HCT116 (cell line): ENCODE results near the gene RGS12. TPM values are rescaled to one million over a fixed set of nuclear protein-coding genes. Genes with fewer than 3 reads are reported as not detected.

Experiments
- ATAC-seq: fragments of 200-7000 bp; cut with Tn5 transposase; 2 replicates; pipeline ENCODE4 v1.9.1; 2020; ENCODE audit warnings: mild to moderate bottlenecking, moderate library complexity
- BruUV-seq: library from RNA; stranded (reverse); fragments of 400-500 nt; replicated peaks from 2 replicates; lab custom pipeline; 2021; lab: Mats Ljungman, UMichigan
- CTCF ChIA-PET: fragments of 300-600 bp; sonication (Branson Sonifier 250); formaldehyde crosslinking; loops from one replicate; lab custom pipeline; 2021; ENCODE audit warnings: antibody characterized with exemption; lab: Charles Lee
- POLR2A ChIA-PET: fragments of 300-600, 350-600 bp; sonication (Branson Sonifier 250); formaldehyde crosslinking; loops from one replicate; lab custom pipeline; 2021; ENCODE audit warnings: antibody characterized with exemption; lab: Charles Lee
- RAD21 ChIA-PET, 2 experiments: fragments of 300-600 bp; sonication (Branson Sonifier 250); formaldehyde crosslinking; loops; one replicate each; lab custom pipeline; 2023; ENCODE audit warnings: low total read pairs in 2 of 2; ENCODE audit not compliant: uncharacterized antibody in 2 of 2, unreplicated experiment in 2 of 2, low non-redundant PET in 1 of 2; lab: Charles Lee
- DNase-seq: peaks from one replicate; pipeline ENCODE4 v3.0.0-alpha.2; 2010; ENCODE audit warnings: low read depth, low spot score
- H2AFZ ChIP-seq: fragments of 200-600 bp; shearing (Covaris generic), sonication (generic); 2 replicates; pipeline ENCODE4 v1.6.1; 2017; ENCODE audit warnings: low read depth, mixed run types, mixed read lengths, antibody characterized with exemption, low read length; ENCODE audit not compliant: poor library complexity, severe bottlenecking
- H3K27ac ChIP-seq: 2 replicates; pipeline ENCODE4 v1.5.1; 2012; ENCODE audit warnings: low read depth, low read length
- H3K27me3 ChIP-seq: fragments of 200-600 bp; sonication (generic); 2 replicates; pipeline ENCODE4 v1.6.1; 2016; ENCODE audit warnings: mixed run types, low read length, mixed read lengths; ENCODE audit not compliant: insufficient read depth
- H3K36me3 ChIP-seq, 2 experiments: fragments of 200-500 bp in 1 of 2; fragments of 200-600 bp in 1 of 2; sonication (Bioruptor generic) in 1 of 2; sonication (generic) in 1 of 2; 2 replicates each; pipeline versions ENCODE4 v1.5.1 to v1.6.1; 2014 to 2016; ENCODE audit warnings: low read length in 2 of 2, inconsistent platforms in 1 of 2, mixed read lengths in 1 of 2, mixed run types in 1 of 2; ENCODE audit not compliant: insufficient read depth in 2 of 2, control insufficient read depth in 1 of 2
- H3K4me1 ChIP-seq, 2 experiments: fragments of 200-600 bp in 1 of 2; sonication (generic) in 1 of 2; 2 replicates each; pipeline versions ENCODE4 v1.5.1 to v1.6.1; 2012 to 2017; ENCODE audit warnings: low read length in 2 of 2, inconsistent platforms in 1 of 2, mild to moderate bottlenecking in 1 of 2, mixed read lengths in 1 of 2, mixed run types in 1 of 2, moderate library complexity in 1 of 2; ENCODE audit not compliant: insufficient read depth in 2 of 2, control insufficient read depth in 1 of 2
- H3K4me2 ChIP-seq: fragments of 200-600 bp; sonication (generic); 2 replicates; pipeline ENCODE4 v1.6.1; 2017; ENCODE audit warnings: mixed run types, low read length, mixed read lengths
- H3K4me3 ChIP-seq, 2 experiments: fragments of 200-600 bp in 1 of 2; sonication (generic) in 1 of 2; replicated peaks in 1 of 2; 2 replicates each; pipeline ENCODE4 v1.5.1; 2011 to 2016; ENCODE audit warnings: low read length in 2 of 2, control low read depth in 1 of 2, low read depth in 1 of 2, mild to moderate bottlenecking in 1 of 2, mixed read lengths in 1 of 2, mixed run types in 1 of 2
- H3K79me2 ChIP-seq: fragments of 200-600 bp; sonication (generic); 2 replicates; pipeline ENCODE4 v1.6.1; 2017; ENCODE audit warnings: mild to moderate bottlenecking, mixed run types, low read length, moderate library complexity, mixed read lengths; ENCODE audit not compliant: insufficient read depth
- H3K9ac ChIP-seq: fragments of 200-600 bp; sonication (generic); 2 replicates; pipeline ENCODE4 v1.6.1; 2016; ENCODE audit warnings: low read length, mixed read lengths
- H3K9me2 ChIP-seq: fragments of 200-600 bp; sonication (generic), shearing (Covaris generic); 2 replicates; pipeline ENCODE4 v1.6.1; 2017; ENCODE audit warnings: mixed run types, mild to moderate bottlenecking, moderate library complexity; ENCODE audit not compliant: insufficient read depth
- H3K9me3 ChIP-seq, 2 experiments: fragments of 200-500 bp in 1 of 2; fragments of 200-600 bp in 1 of 2; sonication (Bioruptor generic) in 1 of 2; sonication (generic) in 1 of 2; 2 replicates each; pipeline ENCODE4 v1.6.1; 2014 to 2017; ENCODE audit warnings: low read length in 2 of 2, mixed read lengths in 2 of 2, inconsistent platforms in 1 of 2, low read depth in 1 of 2, mild to moderate bottlenecking in 1 of 2, mixed run types in 1 of 2, moderate library complexity in 1 of 2; ENCODE audit not compliant: control insufficient read depth in 1 of 2, insufficient read depth in 1 of 2
- H4K20me1 ChIP-seq: fragments of 200-600 bp; sonication (generic), shearing (Covaris generic); 2 replicates; pipeline ENCODE4 v1.6.1; 2017; ENCODE audit warnings: mixed run types, mild to moderate bottlenecking, moderate library complexity; ENCODE audit not compliant: insufficient read depth
- CBX3 ChIP-seq: IDR thresholded peaks from 2 replicates; pipeline ENCODE4 v1.6.1; 2012; ENCODE audit warnings: low read depth
- EGR1 ChIP-seq: IDR thresholded peaks from 2 replicates; pipeline ENCODE4 v1.6.1; 2012; ENCODE audit warnings: low read depth
- EZH2 ChIP-seq: fragments of 200-600 bp; sonication (generic); IDR thresholded peaks from 2 replicates; pipeline ENCODE4 v1.6.1; 2017; ENCODE audit warnings: antibody characterized with exemption, mixed run types
- EZH2phosphoT487 ChIP-seq: fragments of 200-600 bp; IDR thresholded peaks from 2 replicates; pipeline ENCODE4 v1.6.1; 2018; ENCODE audit warnings: antibody characterized with exemption, borderline replicate concordance
- JUND ChIP-seq: IDR thresholded peaks from 2 replicates; pipeline ENCODE4 v1.6.1; 2012
- POLR2AphosphoS5 ChIP-seq: IDR thresholded peaks from 2 replicates; pipeline ENCODE4 v1.6.1; 2011; ENCODE audit warnings: mild to moderate bottlenecking, low read depth, low read length, moderate library complexity
- RAD21 ChIP-seq: IDR thresholded peaks from 2 replicates; pipeline ENCODE4 v1.6.1; 2012; ENCODE audit warnings: low read depth, mild to moderate bottlenecking
- TCF7L2 ChIP-seq: IDR thresholded peaks from 2 replicates; pipeline ENCODE4 v1.7.0; 2011; ENCODE audit warnings: borderline replicate concordance, inconsistent platforms; ENCODE audit not compliant: insufficient read depth, insufficient read length; ENCODE audit errors: extremely low read depth
- YY1 ChIP-seq: IDR thresholded peaks from 2 replicates; pipeline ENCODE4 v1.6.1; 2011; ENCODE audit warnings: low read length, low read depth, moderate library complexity, mild to moderate bottlenecking; ENCODE audit not compliant: insufficient replicate concordance; ENCODE audit errors: extremely low read depth
- intact Hi-C: fragments of 100-400 bp; cut with micrococcal nuclease; formaldehyde crosslinking; loops from 2 replicates; pipeline ENCODE4 v1.10.0; 2022
- total RNA-seq: library from RNA; stranded (reverse); gene quantifications from one replicate; pipeline ENCODE4 v1.2.1, GENCODE V29; 2021; ENCODE audit not compliant: unreplicated experiment
- TF ChIP-seq, protein P1 (sequence below): IDR thresholded peaks from 2 replicates; pipeline ENCODE4 v1.6.1; 2012
- TF ChIP-seq, protein P2 (sequence below), 3 experiments: fragments of 200-600 bp in 1 of 3; sonication (generic) in 1 of 3; IDR thresholded peaks in 2 of 3; conservative IDR thresholded peaks in 1 of 3; 2 replicates each; pipeline ENCODE4 v1.5.1; 2012 to 2017; ENCODE audit warnings: low read depth in 2 of 3, low read length in 2 of 3, antibody characterized with exemption in 1 of 3, borderline replicate concordance in 1 of 3, control low read depth in 1 of 3, mild to moderate bottlenecking in 1 of 3, mixed read lengths in 1 of 3, mixed run types in 1 of 3, moderate library complexity in 1 of 3; ENCODE audit not compliant: insufficient read depth in 1 of 3

The RGS12 gene
- total RNA-seq, 1 experiment from 2014 or later = 22.2 TPM

DNA sequence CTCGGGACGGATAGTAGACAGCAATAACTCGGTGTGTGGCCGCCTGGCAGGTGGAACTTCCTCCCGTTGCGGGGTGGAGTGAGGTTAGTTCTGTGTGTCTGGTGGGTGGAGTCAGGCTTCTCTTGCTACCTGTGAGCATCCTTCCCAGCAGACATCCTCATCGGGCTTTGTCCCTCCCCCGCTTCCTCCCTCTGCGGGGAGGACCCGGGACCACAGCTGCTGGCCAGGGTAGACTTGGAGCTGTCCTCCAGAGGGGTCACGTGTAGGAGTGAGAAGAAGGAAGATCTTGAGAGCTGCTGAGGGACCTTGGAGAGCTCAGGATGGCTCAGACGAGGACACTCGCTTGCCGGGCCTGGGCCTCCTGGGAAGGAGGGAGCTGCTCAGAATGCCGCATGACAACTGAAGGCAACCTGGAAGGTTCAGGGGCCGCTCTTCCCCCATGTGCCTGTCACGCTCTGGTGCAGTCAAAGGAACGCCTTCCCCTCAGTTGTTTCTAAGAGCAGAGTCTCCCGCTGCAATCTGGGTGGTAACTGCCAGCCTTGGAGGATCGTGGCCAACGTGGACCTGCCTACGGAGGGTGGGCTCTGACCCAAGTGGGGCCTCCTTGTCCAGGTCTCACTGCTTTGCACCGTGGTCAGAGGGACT is 49.6 kb upstream of the RGS12 start:
- H3K4me1 ChIP-seq = no peaks in the 10 kb centered on the region
- ATAC-seq (no peak), DNase-seq (no peak)
- no peak overlapping the region for H2AFZ ChIP-seq
- BruUV-seq = no TSS peak
- CTCF ChIA-PET = no interaction called here
- no peak overlapping the region for H3K27ac ChIP-seq
- POLR2A ChIA-PET = no interaction called here
- H3K9me3 ChIP-seq = no peaks in the 10 kb centered on the region
- H3K36me3 ChIP-seq = no peaks in the 10 kb centered on the region
- H3K9me2 ChIP-seq = no peaks in the 10 kb centered on the region
- H3K4me2 ChIP-seq = no peak overlapping the region
- intact Hi-C loops = no loop called here
- no peak for TF ChIP-seq CBX3
- TF ChIP-seq YY1 = no peak
- no peak for TF ChIP-seq RAD21
- TF ChIP-seq EGR1 = no peak
- no peak for TF ChIP-seq EZH2
- TF ChIP-seq TCF7L2 = no peak
- no peak for TF ChIP-seq EZH2phosphoT487
- no peak for TF ChIP-seq JUND
- no peak for TF ChIP-seq POLR2AphosphoS5
- TF ChIP-seq, protein P1, sequence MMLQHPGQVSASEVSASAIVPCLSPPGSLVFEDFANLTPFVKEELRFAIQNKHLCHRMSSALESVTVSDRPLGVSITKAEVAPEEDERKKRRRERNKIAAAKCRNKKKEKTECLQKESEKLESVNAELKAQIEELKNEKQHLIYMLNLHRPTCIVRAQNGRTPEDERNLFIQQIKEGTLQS = no peak
- TF ChIP-seq, protein P2, sequence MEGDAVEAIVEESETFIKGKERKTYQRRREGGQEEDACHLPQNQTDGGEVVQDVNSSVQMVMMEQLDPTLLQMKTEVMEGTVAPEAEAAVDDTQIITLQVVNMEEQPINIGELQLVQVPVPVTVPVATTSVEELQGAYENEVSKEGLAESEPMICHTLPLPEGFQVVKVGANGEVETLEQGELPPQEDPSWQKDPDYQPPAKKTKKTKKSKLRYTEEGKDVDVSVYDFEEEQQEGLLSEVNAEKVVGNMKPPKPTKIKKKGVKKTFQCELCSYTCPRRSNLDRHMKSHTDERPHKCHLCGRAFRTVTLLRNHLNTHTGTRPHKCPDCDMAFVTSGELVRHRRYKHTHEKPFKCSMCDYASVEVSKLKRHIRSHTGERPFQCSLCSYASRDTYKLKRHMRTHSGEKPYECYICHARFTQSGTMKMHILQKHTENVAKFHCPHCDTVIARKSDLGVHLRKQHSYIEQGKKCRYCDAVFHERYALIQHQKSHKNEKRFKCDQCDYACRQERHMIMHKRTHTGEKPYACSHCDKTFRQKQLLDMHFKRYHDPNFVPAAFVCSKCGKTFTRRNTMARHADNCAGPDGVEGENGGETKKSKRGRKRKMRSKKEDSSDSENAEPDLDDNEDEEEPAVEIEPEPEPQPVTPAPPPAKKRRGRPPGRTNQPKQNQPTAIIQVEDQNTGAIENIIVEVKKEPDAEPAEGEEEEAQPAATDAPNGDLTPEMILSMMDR (IDR thresholded peaks at IDR 0.05 in 2 of 3, conservative IDR thresholded peaks at IDR 0.05 in 1 of 3; ENCODE audit: borderline replicate concordance in 1 of 3, insufficient read depth in 1 of 3, low read depth in 2 of 3, low read length in 2 of 3) = no peak
- no peaks in the 10 kb centered on the region for H3K79me2 ChIP-seq
- RAD21 ChIA-PET = no interaction called here
- H3K4me3 ChIP-seq = no peak overlapping the region
- no peak overlapping the region for H3K9ac ChIP-seq
- no peaks in the 10 kb centered on the region for H3K27me3 ChIP-seq
- H4K20me1 ChIP-seq = no peaks in the 10 kb centered on the region
